Hepatocyte (in vitro differentiated cells): ENCODE data around the gene CRYBB3. TPM values are rescaled to one million over a fixed set of nuclear protein-coding genes. Genes with fewer than 3 reads are reported as not detected.

Source experiments
- DNase-seq: peaks from one replicate; pipeline ENCODE4 v3.0.0-alpha.2; 2016; ENCODE audit warnings: low spot score
- H2AFZ ChIP-seq: fragments of 200-600 bp; sonication (generic); 2 replicates; pipeline ENCODE4 v1.6.0; 2016; ENCODE audit warnings: antibody characterized with exemption, mild to moderate bottlenecking
- H3K27ac ChIP-seq: fragments of 200-600 bp; sonication (generic); 2 replicates; pipeline ENCODE4 v1.5.1; 2016; ENCODE audit warnings: mild to moderate bottlenecking
- H3K27me3 ChIP-seq: fragments of 200-600 bp; sonication (generic); 2 replicates; pipeline ENCODE4 v1.6.1; 2016
- H3K36me3 ChIP-seq: fragments of 200-600 bp; sonication (generic); replicated peaks from 2 replicates; pipeline ENCODE4 v1.5.1; 2016; ENCODE audit warnings: low read depth; ENCODE audit not compliant: insufficient read depth
- H3K4me1 ChIP-seq: fragments of 200-600 bp; sonication (generic); 2 replicates; pipeline ENCODE4 v1.5.1; 2016; ENCODE audit warnings: mild to moderate bottlenecking, moderate library complexity; ENCODE audit not compliant: insufficient read depth
- H3K4me2 ChIP-seq: fragments of 200-600 bp; sonication (generic); 2 replicates; pipeline ENCODE4 v1.6.0; 2016
- H3K4me3 ChIP-seq: fragments of 200-600 bp; sonication (generic); 2 replicates; pipeline ENCODE4 v1.5.1; 2016; ENCODE audit warnings: mild to moderate bottlenecking
- H3K79me2 ChIP-seq: fragments of 200-600 bp; sonication (generic); 2 replicates; pipeline ENCODE4 v1.6.0; 2017; ENCODE audit warnings: mild to moderate bottlenecking
- H3K9me2 ChIP-seq: fragments of 200-600 bp; sonication (generic); replicated peaks from 2 replicates; pipeline ENCODE4 v1.6.0; 2017; ENCODE audit warnings: mild to moderate bottlenecking; ENCODE audit not compliant: insufficient read depth
- H3K9me3 ChIP-seq: fragments of 200-600 bp; sonication (generic); 2 replicates; pipeline ENCODE4 v1.5.1; 2016; ENCODE audit warnings: low read depth, mild to moderate bottlenecking
- H4K20me1 ChIP-seq: fragments of 200-600 bp; sonication (generic); 2 replicates; pipeline ENCODE4 v1.6.0; 2016; ENCODE audit warnings: mild to moderate bottlenecking; ENCODE audit not compliant: insufficient read depth, poor library complexity, severe bottlenecking
- EZH2 ChIP-seq: fragments of 200-600 bp; sonication (generic); IDR thresholded peaks from 2 replicates; pipeline ENCODE4 v1.6.1; 2016; ENCODE audit warnings: antibody characterized with exemption, mild to moderate bottlenecking, borderline replicate concordance
- EZH2phosphoT487 ChIP-seq: fragments of 200-600 bp; sonication (generic); IDR thresholded peaks from one replicate; pipeline ENCODE4 v1.6.1; 2018; ENCODE audit warnings: antibody characterized with exemption, mild to moderate bottlenecking, low read depth, moderate library complexity; ENCODE audit not compliant: unreplicated experiment, severe bottlenecking
- WGBS: methylation state at CpG from one replicate; pipeline ENCODE4 v1.1.6; 2016; ENCODE audit warnings: low lambda C conversion rate; ENCODE audit errors: missing lambda C conversion rate; 5-methylcytosine and 5-hydroxymethylcytosine counted together
- polyA plus RNA-seq: library from polyadenylated mRNA; unstranded; fragments of >200 nt; fragmentation: Nextera tagmentation; extraction: Ambion mirVana; gene quantifications from 2 replicates; pipeline ENCODE4 v1.2.1, GENCODE V29; 2016
- total RNA-seq: library from RNA; depleted of rRNA; stranded (reverse); fragments of >200 nt; gene quantifications from 2 replicates; pipeline ENCODE4 v1.2.3, GENCODE V29; 2014
- TF ChIP-seq, protein P1 (sequence below): fragments of 200-600 bp; sonication (generic); IDR thresholded peaks from 2 replicates; pipeline ENCODE4 v1.5.1; 2016; ENCODE audit warnings: antibody characterized with exemption, mild to moderate bottlenecking; ENCODE audit not compliant: poor library complexity

Gene CRYBB3
- total RNA-seq (not detected in 2 replicates), polyA plus RNA-seq (not detected in 2 replicates)

- no peak within 1 kb of the TSS for H2AFZ ChIP-seq
- no peak within 1 kb of the TSS for H3K4me2 ChIP-seq
- no peaks in the 10 kb centered on the region for H3K4me1 ChIP-seq
- no peak within 1 kb of the TSS for H3K4me3 ChIP-seq
- no peaks in the 10 kb centered on the region for H3K9me2 ChIP-seq
- no peaks in the 10 kb centered on the region for H3K36me3 ChIP-seq
- H3K9me3 ChIP-seq = no peaks in the 10 kb centered on the region
- WGBS = 87% methylated on average over 17 of the region's 17 CpGs
- no peak within 1 kb of the TSS for H3K27ac ChIP-seq
- H3K27me3 ChIP-seq = no peaks in the 10 kb centered on the region
- H4K20me1 ChIP-seq = no peaks in the 10 kb centered on the region
- TF ChIP-seq, protein P1, sequence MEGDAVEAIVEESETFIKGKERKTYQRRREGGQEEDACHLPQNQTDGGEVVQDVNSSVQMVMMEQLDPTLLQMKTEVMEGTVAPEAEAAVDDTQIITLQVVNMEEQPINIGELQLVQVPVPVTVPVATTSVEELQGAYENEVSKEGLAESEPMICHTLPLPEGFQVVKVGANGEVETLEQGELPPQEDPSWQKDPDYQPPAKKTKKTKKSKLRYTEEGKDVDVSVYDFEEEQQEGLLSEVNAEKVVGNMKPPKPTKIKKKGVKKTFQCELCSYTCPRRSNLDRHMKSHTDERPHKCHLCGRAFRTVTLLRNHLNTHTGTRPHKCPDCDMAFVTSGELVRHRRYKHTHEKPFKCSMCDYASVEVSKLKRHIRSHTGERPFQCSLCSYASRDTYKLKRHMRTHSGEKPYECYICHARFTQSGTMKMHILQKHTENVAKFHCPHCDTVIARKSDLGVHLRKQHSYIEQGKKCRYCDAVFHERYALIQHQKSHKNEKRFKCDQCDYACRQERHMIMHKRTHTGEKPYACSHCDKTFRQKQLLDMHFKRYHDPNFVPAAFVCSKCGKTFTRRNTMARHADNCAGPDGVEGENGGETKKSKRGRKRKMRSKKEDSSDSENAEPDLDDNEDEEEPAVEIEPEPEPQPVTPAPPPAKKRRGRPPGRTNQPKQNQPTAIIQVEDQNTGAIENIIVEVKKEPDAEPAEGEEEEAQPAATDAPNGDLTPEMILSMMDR = no peak
- TF ChIP-seq EZH2phosphoT487 (no peak), EZH2 (no peak)
- DNase-seq = no peak
- H3K79me2 ChIP-seq = no peaks in the 10 kb centered on the region
Measured at GRCh38 chr22:25199731-25200520, at the start of gene CRYBB3. Gene CRYBB3 (plus strand): TSS chr22:25199858. CDS start chr22:25201397, 1,539 bp downstream.

GRCh38 chr22:25153961-25154666 is 45.5 kb upstream of the CRYBB3 start:
- Histone ChIP-seq H3K36me3 (no peaks in the 10 kb centered on the region), H3K9me3 (no peaks in the 10 kb centered on the region), H3K4me1 (peaks cover 9% of the 10 kb centered on the region), H3K27ac (peak overlapping the region; percentile 50), H3K27me3 (no peaks in the 10 kb centered on the region), H3K4me2 (no peak overlapping the region), H4K20me1 (no peaks in the 10 kb centered on the region), H3K4me3 (no peak overlapping the region), H2AFZ (no peak overlapping the region), H3K9me2 (no peaks in the 10 kb centered on the region), H3K79me2 (peaks cover 24% of the 10 kb centered on the region)
- WGBS = 67% methylated on average over 8 of the region's 8 CpGs
- DNase-seq = peak; percentile 60
- no peak for TF ChIP-seq EZH2phosphoT487
- TF ChIP-seq, protein P1 = no peak
- no peak for TF ChIP-seq EZH2

DNA sequence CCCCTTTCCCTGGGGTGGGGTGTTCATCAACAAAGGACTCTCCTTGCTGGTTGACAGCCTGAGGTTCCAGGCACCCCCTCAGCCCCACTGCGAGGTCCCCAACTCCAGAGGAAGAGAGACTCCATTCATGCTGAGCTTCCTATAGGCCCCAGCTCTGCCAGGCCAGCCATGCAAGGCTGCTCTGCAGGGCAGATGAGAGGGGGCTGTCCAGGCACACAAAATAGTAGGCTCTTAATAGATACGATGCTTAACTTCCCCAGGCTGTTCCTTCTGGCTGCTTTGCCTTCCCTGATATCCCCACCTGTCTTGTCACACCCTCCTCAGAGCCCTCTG is 45.0 kb upstream of the CRYBB3 start:
- H3K4me3 ChIP-seq = no peak overlapping the region
- no peak for DNase-seq
- H3K4me2 ChIP-seq = no peak overlapping the region
- H3K9me3 ChIP-seq = no peaks in the 10 kb centered on the region
- H3K36me3 ChIP-seq = no peaks in the 10 kb centered on the region
- no peaks in the 10 kb centered on the region for H3K27me3 ChIP-seq
- H3K9me2 ChIP-seq = no peaks in the 10 kb centered on the region
- TF ChIP-seq, protein P1 = no peak
- TF ChIP-seq EZH2phosphoT487 (no peak), EZH2 (no peak)
- peak overlapping the region; percentile 50 for H3K27ac ChIP-seq
- peaks cover 9% of the 10 kb centered on the region for H3K4me1 ChIP-seq
- 61% methylated on average over 2 of the region's 2 CpGs for WGBS
- H3K79me2 ChIP-seq = peaks cover 24% of the 10 kb centered on the region
- no peaks in the 10 kb centered on the region for H4K20me1 ChIP-seq
- H2AFZ ChIP-seq = no peak overlapping the region
